HG03139 (cell line): ENCODE data around the gene ZNF253.
"Not testable (repeated sequence)": the region's sequence is repeated elsewhere in the genome, so short reads cannot be mapped to it uniquely, and the experiment has no call there.

Source experiments
- ATAC-seq: cut with Tn5 transposase; IDR thresholded peaks from one replicate; pipeline ENCODE4 v1.9.1; 2021; ENCODE audit not compliant: unreplicated experiment

ZNF253 gene

GRCh38 chr19:19892055-19892941 is 26.6 kb downstream of the ZNF253 start:
- ATAC-seq = not testable (repeated sequence)

DNA sequence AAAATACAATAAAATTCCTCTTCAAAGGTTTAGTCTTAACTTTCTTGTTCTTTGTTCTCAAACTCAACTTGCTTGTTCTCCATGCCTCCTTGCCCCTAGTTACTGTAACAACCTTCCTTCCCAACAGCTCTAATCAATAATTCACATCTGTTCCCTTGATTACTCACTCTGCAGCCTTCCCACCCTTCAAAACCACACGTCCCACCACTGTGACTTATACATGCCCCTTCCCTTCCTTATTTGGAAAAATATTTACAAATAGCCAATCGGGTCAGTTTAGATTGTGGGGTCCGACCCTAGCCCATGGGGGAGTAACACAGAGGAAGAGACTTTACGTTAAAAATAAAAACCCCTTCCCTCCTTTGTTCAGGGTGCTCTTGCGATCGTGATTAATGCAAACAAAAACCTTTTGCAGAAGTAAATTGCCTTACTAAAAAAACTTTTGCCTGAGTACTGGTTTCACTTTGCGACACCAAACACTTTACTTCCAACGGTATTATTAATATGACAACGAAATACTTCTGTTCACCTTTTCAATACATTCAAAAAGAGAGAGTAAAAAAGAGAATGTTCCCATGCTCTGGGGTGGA is 34.6 kb downstream of the ZNF253 start:
- no peak for ATAC-seq

DNA sequence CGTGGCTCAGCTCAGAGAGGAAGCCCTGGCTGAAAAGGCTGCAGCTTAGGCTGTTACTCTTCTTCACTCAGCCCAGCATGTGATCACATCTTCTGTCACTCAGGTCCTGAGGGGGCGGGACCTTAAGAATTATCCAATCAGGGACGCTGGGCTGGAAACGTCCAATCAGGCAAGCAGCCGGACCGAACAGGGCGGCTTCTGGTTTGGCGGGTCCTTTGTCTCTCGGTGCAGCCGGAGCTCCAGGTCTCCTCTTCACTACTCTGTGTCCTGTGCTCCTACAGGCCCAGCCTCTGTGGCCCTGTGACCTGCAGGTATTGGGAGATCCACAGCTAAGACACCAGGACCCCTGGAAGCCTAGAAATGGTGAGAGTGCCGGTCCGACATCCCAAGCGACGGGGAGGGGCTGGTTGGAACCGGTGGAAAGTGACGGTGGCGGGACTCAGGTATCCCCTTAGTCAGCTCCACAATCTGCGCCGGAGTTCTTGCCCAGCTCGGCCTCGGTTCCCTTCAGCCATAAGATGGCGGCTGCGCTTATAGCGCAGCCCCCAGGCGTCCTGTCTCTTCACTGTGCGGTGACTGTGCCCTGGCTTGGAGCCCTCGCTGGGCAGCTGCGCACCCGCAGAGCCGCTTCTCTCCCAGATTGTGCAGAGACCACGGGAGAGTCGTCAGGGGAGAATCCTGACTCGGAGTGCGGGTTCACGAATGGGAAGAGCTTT is 35.2 kb downstream of the ZNF253 start, which contains the start of gene ZNF93:
TSS of gene ZNF93 (plus strand) at position 218 of the 716 bp plus-strand sequence. CDS start at position 361, 143 bp downstream.
- peak; percentile 85 for ATAC-seq

DNA sequence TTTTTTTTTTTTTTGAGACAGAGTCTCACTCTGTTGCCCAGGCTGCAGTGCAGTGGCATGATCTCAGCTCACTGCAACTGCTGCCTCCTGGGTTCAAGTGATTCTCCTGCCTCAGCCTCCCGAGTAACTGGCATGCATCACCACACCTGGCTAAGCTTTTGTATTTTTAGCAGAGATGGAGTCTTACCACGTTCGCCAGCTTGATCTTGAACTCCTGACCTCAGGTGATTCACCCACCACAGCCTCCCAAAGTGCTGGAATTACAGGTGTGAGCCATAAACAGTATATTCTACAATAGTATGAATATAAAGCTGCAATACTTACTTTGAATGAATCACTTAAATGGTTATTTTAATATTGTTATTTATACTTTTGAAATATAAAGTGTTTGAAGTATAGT is 41.9 kb downstream of the ZNF253 start:
- ATAC-seq = not testable (repeated sequence)

DNA sequence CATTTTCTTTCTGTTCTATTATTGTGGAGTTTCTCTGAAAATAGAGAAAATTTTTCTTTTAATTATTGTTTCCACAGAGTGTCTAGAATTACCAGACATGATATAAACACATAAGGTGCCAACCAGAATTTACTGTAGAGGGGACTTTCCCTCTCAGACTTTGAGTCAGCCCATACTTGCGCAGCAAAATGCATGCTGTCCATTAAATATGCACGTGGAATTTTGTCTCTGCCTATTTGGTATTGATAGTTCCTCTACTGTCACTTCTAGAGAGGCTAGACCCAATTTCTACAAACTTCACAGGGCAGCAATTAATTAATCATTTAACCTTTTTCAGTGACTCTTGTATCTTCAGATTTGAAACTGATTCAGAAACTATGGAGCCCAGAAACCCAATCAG is 44.0 kb downstream of the ZNF253 start:
- ATAC-seq = no peak

- no peak for ATAC-seq
Observed at GRCh38 chr19:19911150-19911549, 45.5 kb downstream of the ZNF253 start.

GRCh38 chr19:19914596-19914995 is 48.9 kb downstream of the ZNF253 start:
- no peak for ATAC-seq

GRCh38 chr19:19930417-19930816 is 64.7 kb downstream of the ZNF253 start:
- not testable (repeated sequence) for ATAC-seq

DNA sequence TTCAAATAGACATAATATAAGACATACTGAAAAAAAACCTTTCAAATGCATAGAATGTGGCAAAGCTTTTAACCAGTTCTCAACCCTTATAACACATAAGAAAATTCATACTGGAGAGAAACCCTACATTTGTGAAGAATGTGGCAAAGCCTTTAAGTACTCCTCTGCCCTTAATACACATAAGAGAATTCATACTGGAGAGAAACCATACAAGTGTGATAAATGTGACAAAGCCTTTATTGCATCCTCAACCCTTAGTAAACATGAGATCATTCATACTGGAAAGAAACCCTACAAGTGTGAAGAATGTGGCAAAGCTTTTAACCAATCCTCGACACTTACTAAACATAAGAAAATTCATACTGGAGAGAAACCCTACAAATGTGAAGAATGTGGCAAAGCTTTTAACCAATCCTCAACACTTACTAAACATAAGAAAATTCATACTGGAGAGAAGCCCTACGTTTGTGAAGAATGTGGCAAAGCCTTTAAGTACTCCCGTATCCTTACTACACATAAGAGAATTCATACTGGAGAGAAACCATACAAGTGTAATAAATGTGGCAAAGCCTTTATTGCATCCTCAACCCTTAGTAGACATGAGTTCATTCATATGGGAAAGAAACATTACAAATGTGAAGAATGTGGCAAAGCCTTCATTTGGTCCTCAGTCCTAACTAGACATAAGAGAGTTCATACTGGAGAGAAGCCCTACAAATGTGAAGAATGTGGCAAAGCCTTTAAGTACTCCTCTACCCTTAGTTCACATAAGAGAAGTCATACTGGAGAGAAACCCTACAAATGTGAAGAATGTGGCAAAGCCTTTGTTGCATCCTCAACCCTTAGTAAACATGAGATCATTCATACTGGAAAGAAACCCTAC is 68.0 kb downstream of the ZNF253 start:
- ATAC-seq = not testable (repeated sequence)

DNA sequence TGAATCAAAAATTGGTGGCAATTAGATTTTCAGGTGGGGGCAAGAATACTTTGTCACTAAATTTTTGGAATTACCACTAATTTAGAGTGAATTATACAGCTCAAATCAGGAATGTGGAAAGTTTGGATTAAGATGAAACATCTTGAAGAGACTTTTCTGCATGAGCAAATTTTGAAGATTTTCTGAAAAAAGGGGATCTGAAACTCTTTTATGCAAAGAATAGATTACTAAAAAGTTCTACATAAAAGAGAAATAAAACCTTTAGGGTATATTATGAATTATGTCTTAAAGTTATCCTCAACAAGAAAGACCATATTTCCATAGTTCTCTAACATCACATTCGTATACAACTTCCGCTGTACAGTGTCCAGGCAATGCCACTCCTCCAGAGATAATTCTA is 71.7 kb downstream of the ZNF253 start:
- no peak for ATAC-seq

DNA sequence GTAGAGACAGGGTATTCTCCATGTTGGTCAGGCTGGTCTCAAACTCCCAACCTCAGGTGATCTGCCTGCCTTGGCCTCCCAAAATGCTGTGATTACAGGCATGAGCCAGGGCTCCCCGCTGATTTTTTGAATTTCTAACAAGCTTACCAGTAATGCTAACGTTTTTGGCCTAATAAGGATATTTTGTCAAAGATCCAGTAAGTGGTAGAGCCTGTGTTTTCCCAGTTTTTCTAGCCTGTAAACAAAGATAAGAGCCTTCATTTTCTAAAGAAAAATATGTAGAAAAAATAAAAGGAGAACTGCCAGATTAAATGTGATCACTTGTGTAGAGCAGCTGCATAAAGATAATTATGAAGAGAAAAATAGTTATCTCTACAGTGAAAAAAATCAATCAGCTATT is 72.8 kb downstream of the ZNF253 start:
- no peak for ATAC-seq

DNA sequence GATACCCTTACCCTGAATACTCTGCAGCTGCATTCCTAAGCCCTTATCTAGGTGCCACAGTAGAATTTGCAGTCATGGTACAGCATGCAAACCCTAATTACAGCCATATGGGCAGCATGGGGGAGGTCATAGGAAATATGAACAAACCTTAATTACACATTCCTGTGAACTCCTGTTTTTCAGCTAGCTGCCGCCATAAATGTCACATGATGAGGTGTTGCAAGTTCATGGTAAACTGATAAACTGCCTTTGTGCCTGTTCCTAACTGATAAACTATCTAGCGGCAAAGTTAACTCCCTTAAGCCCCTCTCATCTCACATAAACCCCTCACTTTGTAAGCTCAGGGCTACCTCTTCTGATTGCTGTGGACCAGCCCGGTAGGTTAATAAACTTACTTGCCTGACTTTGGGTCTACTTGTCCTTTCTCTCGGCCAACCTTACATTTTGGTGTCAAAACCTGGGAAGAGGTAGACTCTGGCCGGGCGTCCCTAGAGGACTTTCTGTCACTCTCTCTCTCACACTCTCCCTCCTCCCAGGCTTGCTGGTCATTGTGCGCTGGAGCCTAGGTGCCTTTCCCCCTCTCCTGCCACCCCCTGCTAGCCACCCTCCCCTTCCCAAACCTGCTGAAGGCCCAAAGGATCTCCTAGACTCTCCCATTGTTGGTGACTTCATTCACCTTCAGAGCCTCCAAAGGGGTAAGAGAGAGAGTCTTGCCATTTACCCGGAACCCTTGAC is 78.3 kb downstream of the ZNF253 start:
- no peak for ATAC-seq
